C4-2B (cell line): ENCODE data around the gene CCDC3.

ENCODE experiments used
- ZFX ChIP-seq: fragments of 450-650 bp; IDR thresholded peaks from 2 replicates; pipeline ENCODE4 v1.6.1; 2017
- TF ChIP-seq, protein P1 (sequence below): fragments of 450-650 bp; conservative IDR thresholded peaks from 2 replicates; pipeline ENCODE4 v1.5.1; 2017; ENCODE audit warnings: mild to moderate bottlenecking

DNA sequence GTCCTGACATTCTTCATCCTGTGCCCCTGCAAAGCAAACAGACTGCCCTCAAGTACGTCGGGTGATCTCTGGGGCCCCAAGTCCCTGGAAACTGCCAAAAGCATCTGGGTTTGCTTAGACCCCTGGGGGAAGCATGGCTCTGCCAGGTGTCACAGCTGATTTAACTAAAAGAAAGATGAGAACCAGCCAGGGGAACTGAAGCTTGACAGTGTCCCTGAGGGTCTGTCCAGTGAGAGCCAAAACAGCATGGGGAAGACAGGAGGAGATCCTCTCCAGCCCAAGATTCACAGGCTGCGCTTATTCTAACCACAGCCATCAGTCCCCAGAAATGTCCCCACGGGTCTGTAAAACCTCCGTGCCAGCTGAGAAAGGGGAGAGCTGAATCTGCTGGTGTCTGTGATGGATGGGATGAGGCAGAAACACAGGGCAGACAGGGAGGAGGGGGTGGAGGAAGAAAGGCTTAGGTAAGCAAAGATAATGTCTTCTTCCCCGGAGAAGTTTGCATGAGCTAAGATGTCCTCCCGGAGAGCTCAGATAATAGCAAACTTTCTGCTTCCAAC is 21.3 kb downstream of the CCDC3 start:
- TF ChIP-seq, protein P1, sequence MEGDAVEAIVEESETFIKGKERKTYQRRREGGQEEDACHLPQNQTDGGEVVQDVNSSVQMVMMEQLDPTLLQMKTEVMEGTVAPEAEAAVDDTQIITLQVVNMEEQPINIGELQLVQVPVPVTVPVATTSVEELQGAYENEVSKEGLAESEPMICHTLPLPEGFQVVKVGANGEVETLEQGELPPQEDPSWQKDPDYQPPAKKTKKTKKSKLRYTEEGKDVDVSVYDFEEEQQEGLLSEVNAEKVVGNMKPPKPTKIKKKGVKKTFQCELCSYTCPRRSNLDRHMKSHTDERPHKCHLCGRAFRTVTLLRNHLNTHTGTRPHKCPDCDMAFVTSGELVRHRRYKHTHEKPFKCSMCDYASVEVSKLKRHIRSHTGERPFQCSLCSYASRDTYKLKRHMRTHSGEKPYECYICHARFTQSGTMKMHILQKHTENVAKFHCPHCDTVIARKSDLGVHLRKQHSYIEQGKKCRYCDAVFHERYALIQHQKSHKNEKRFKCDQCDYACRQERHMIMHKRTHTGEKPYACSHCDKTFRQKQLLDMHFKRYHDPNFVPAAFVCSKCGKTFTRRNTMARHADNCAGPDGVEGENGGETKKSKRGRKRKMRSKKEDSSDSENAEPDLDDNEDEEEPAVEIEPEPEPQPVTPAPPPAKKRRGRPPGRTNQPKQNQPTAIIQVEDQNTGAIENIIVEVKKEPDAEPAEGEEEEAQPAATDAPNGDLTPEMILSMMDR, result no peak
- TF ChIP-seq ZFX, result no peak
